HepG2 (cell line): ENCODE data around the gene FBXL13. TPM values are rescaled to one million over a fixed set of nuclear protein-coding genes. Genes with fewer than 3 reads are reported as not detected.

ENCODE experiments used
- ASH2L ChIP-seq: fragments of 300-600, 200-600 bp; sonication (generic); IDR thresholded peaks from 2 replicates; pipeline ENCODE4 v1.7.0; 2017; ENCODE audit warnings: low read depth, mild to moderate bottlenecking, moderate library complexity, mixed read lengths, low read length; ENCODE audit not compliant: insufficient read length
- EEA1 ChIP-seq: sonication (generic); formaldehyde crosslinking; IDR thresholded peaks from 2 replicates; pipeline ENCODE4 v1.5.1; 2020; ENCODE audit warnings: mild to moderate bottlenecking, missing genetic modification reagents, borderline replicate concordance
- GFI1 ChIP-seq: sonication (generic); formaldehyde crosslinking; IDR thresholded peaks from 2 replicates; pipeline ENCODE4 v1.5.0; 2020; ENCODE audit warnings: missing genetic modification reagents, mild to moderate bottlenecking, borderline replicate concordance
- GTF3A ChIP-seq: sonication (generic); formaldehyde crosslinking; conservative IDR thresholded peaks from 2 replicates; pipeline ENCODE4 v1.4.0; 2020; ENCODE audit warnings: mild to moderate bottlenecking, missing genetic modification reagents
- HDAC6 ChIP-seq: fragments of 200-600 bp; sonication (generic); IDR thresholded peaks from 2 replicates; pipeline ENCODE4 v1.7.0; 2017; ENCODE audit warnings: mild to moderate bottlenecking, antibody characterized with exemption, low read length, low read depth
- JUN ChIP-seq: sonication (generic); formaldehyde crosslinking; IDR thresholded peaks from 2 replicates; pipeline ENCODE4 v1.4.0; 2020; ENCODE audit warnings: mild to moderate bottlenecking, missing genetic modification reagents
- KMT2B ChIP-seq: IDR thresholded peaks from 2 replicates; pipeline ENCODE4 v1.6.1; 2016; ENCODE audit warnings: missing genetic modification reagents, missing compliant biosample characterization
- MEIS1 ChIP-seq: sonication (generic); formaldehyde crosslinking; IDR thresholded peaks from 2 replicates; pipeline ENCODE4 v1.9.0; 2021; ENCODE audit warnings: mild to moderate bottlenecking, missing genetic modification reagents, moderate library complexity, borderline replicate concordance
- NFYB ChIP-seq: sonication (generic); formaldehyde crosslinking; IDR thresholded peaks from 2 replicates; pipeline ENCODE4 v1.4.0; 2020; ENCODE audit warnings: missing genetic modification reagents
- PBX3 ChIP-seq: sonication (generic); formaldehyde crosslinking; IDR thresholded peaks from 2 replicates; pipeline ENCODE4 v1.8.1; 2023; ENCODE audit warnings: missing genetic modification reagents, inconsistent platforms, borderline replicate concordance
- SAP130 ChIP-seq: IDR thresholded peaks from 2 replicates; pipeline ENCODE4 v1.6.1; 2016; ENCODE audit warnings: low read depth
- ZBTB44 ChIP-seq: sonication (generic); formaldehyde crosslinking; IDR thresholded peaks from 2 replicates; pipeline ENCODE4 v1.4.0; 2020; ENCODE audit warnings: missing genetic modification reagents
- ZNF138 ChIP-seq: sonication (generic); formaldehyde crosslinking; IDR thresholded peaks from 2 replicates; pipeline ENCODE4 v1.5.0; 2020; ENCODE audit warnings: mild to moderate bottlenecking, low read depth, missing genetic modification reagents
- ZNF296 ChIP-seq: sonication (generic); formaldehyde crosslinking; conservative IDR thresholded peaks from 2 replicates; pipeline ENCODE4 v1.5.0; 2020; ENCODE audit warnings: mild to moderate bottlenecking, missing genetic modification reagents
- ZNF331 ChIP-seq: sonication (generic); formaldehyde crosslinking; IDR thresholded peaks from 2 replicates; pipeline ENCODE4 v1.4.0; 2020; ENCODE audit warnings: missing genetic modification reagents
- polyA plus RNA-seq, 8 experiments: library from polyadenylated mRNA; depleted of rRNA in 3 of 8; stranded (reverse) in 7 of 8; unstranded in 1 of 8; fragments of >200 nt; fragmentation: Illumina TruSeq in 4 of 8; extraction: Trizol in 4 of 8; gene quantifications; 2 replicates each; pipeline versions ENCODE4 v1.2.1 to v1.2.3, GENCODE V29; 2011 to 2016; ENCODE audit warnings: low read depth in 4 of 8, missing spikeins in 1 of 8, mixed read lengths in 1 of 8; ENCODE audit not compliant: insufficient read depth in 1 of 8
- total RNA-seq, 5 experiments: library from RNA; depleted of rRNA; stranded (reverse); fragments of >200 nt; fragmentation: Illumina TruSeq; extraction: Trizol; gene quantifications; 2 replicates each; pipeline ENCODE4 v1.2.3, GENCODE V29; 2016; ENCODE audit warnings: low read depth in 1 of 5
- TF ChIP-seq, protein P1 (sequence below): IDR thresholded peaks from 2 replicates; pipeline ENCODE4 v1.4.0; 2020; ENCODE audit warnings: mild to moderate bottlenecking, missing genetic modification reagents

Gene FBXL13
- total and polyA plus RNA-seq, 2 of the 13 experiments (the other 11 are each of a cell fraction or from before 2014, with no cell fraction given): 0.24 to 0.77 TPM

DNA sequence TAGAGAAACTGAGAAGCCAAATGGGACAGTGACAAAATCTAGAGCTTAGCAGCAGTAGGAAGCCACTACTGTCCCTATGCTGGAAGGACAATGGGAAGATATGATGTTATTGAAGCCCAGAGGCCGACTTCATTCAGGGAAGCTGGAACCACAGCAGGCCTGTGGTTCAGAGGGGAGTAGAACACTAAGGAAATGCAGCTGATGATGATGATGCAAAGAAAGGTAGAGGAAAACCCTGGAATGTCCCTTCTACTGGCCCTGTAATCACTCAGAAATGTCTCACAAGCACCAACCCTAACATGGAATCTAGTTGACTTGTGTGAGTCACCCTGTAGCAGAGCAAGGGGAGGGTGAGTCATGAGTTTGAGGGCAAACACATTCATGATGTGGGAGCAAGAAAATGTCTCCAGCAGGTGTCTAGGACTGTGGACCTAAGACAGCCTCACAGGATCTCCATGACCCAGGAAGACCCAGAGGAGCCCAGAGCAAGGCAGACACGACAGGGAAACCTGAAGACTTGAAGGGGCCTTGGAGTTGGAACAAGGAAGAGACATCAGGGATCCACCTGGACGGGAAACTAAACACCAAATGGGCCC is 198.8 kb downstream of the FBXL13 start (continued):
- TF ChIP-seq GFI1 (no peak), ZBTB44 (no peak), HDAC6 (no peak), ZNF331 (CRISPR knock-in tag) (0 out of 2 replicates have a peak, but pooled peaks have one; percentile 13), GTF3A (CRISPR knock-in tag) (no peak), SAP130 (0 out of 2 replicates have a peak, but pooled peaks have one; percentile 30), ZNF296 (no peak), ZNF138 (CRISPR knock-in tag) (no peak), NFYB (CRISPR knock-in tag) (no peak), MEIS1 (CRISPR knock-in tag) (no peak), ASH2L (peak; percentile 18), JUN (0 out of 2 replicates have a peak, but pooled peaks have one; percentile 27), EEA1 (CRISPR knock-in tag) (no peak), PBX3 (CRISPR knock-in tag) (no peak), KMT2B (CRISPR knock-in tag) (no peak)
- TF ChIP-seq, protein P1, sequence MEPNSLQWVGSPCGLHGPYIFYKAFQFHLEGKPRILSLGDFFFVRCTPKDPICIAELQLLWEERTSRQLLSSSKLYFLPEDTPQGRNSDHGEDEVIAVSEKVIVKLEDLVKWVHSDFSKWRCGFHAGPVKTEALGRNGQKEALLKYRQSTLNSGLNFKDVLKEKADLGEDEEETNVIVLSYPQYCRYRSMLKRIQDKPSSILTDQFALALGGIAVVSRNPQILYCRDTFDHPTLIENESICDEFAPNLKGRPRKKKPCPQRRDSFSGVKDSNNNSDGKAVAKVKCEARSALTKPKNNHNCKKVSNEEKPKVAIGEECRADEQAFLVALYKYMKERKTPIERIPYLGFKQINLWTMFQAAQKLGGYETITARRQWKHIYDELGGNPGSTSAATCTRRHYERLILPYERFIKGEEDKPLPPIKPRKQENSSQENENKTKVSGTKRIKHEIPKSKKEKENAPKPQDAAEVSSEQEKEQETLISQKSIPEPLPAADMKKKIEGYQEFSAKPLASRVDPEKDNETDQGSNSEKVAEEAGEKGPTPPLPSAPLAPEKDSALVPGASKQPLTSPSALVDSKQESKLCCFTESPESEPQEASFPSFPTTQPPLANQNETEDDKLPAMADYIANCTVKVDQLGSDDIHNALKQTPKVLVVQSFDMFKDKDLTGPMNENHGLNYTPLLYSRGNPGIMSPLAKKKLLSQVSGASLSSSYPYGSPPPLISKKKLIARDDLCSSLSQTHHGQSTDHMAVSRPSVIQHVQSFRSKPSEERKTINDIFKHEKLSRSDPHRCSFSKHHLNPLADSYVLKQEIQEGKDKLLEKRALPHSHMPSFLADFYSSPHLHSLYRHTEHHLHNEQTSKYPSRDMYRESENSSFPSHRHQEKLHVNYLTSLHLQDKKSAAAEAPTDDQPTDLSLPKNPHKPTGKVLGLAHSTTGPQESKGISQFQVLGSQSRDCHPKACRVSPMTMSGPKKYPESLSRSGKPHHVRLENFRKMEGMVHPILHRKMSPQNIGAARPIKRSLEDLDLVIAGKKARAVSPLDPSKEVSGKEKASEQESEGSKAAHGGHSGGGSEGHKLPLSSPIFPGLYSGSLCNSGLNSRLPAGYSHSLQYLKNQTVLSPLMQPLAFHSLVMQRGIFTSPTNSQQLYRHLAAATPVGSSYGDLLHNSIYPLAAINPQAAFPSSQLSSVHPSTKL (CRISPR knock-in tag): peak; percentile 64
- TF ChIP-seq, all 625 proteins: peak for 34
